ENCODE data around the gene CELF5. TPM values are rescaled to one million over a fixed set of nuclear protein-coding genes. Genes with fewer than 3 reads are reported as not detected.
"Not testable (repeated sequence)": the region's sequence is repeated elsewhere in the genome, so short reads cannot be mapped to it uniquely, and the experiment has no call there.

CELF5 gene
- total RNA-seq, 2 experiments from 2014 or later: 0.13 TPM; not detected in 1

DNA sequence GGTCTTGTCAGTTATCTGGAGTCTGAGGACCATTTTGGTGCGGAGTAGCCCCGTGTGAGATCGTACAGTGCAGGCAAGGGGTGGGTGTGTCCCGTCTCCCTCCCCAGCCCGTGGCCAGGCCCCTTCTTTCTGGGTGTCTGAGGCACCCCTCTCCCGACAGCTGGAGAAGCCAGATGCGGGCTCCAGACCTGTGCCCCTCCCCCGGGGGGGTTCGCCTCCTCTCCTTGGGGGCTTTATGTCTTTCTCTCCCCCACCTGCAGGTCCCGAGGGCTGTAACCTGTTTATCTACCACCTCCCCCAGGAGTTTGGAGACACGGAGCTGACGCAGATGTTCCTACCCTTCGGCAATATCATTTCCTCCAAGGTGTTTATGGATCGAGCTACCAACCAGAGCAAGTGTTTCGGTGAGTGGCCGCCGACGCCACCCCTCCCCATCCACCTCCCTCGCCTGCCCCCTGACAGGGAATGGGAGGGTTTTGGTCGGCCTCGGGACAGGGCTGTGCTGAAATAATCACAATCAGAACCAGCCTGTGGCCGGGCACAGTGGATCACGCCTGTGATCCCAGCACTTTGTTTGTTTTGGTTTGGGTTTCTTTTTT is 65.6 kb downstream of the CELF5 start:
- Histone ChIP-seq H3K79me2 (ENCODE audit: insufficient read depth, low read depth, low read length) (no peaks in the 10 kb centered on the region), H3K4me2 (ENCODE audit: low read length) (no peak overlapping the region), H3K4me3 (ENCODE audit: low read depth, low read length, poor library complexity, severe bottlenecking) (no peak overlapping the region), H3K27ac (ENCODE audit: low read depth, low read length, poor library complexity, severe bottlenecking) (no peak overlapping the region), H2AFZ (ENCODE audit: low read length) (no peak overlapping the region), H3K9me2 (ENCODE audit: insufficient read depth, low read length) (no peaks in the 10 kb centered on the region), H3K36me3 (ENCODE audit: insufficient read depth, low read length) (no peaks in the 10 kb centered on the region), H3K4me1 (ENCODE audit: insufficient read depth, low read length, poor library complexity, severe bottlenecking) (no peaks in the 10 kb centered on the region), H3K9me3 (ENCODE audit: low read length) (no peaks in the 10 kb centered on the region), H4K20me1 (ENCODE audit: insufficient read depth, low read length) (no peaks in the 10 kb centered on the region)
- intact Hi-C loops (cut with micrococcal nuclease; ENCODE audit: unreplicated experiment): no loop called here
- POLR2A ChIA-PET: no interaction called here
- CTCF ChIA-PET (ENCODE audit: unreplicated experiment): no interaction called here
- no TSS peak for BruUV-seq (replicated peaks)
- TF ChIP-seq, protein P1, sequence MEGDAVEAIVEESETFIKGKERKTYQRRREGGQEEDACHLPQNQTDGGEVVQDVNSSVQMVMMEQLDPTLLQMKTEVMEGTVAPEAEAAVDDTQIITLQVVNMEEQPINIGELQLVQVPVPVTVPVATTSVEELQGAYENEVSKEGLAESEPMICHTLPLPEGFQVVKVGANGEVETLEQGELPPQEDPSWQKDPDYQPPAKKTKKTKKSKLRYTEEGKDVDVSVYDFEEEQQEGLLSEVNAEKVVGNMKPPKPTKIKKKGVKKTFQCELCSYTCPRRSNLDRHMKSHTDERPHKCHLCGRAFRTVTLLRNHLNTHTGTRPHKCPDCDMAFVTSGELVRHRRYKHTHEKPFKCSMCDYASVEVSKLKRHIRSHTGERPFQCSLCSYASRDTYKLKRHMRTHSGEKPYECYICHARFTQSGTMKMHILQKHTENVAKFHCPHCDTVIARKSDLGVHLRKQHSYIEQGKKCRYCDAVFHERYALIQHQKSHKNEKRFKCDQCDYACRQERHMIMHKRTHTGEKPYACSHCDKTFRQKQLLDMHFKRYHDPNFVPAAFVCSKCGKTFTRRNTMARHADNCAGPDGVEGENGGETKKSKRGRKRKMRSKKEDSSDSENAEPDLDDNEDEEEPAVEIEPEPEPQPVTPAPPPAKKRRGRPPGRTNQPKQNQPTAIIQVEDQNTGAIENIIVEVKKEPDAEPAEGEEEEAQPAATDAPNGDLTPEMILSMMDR (conservative IDR thresholded peaks at IDR 0.05; ENCODE audit: low read length): no peak
- no peak for TF ChIP-seq EZH2phosphoT487 (IDR thresholded peaks at IDR 0.05; ENCODE audit: borderline replicate concordance, low read depth, low read length)
- no peak for DNase-seq (ENCODE audit: low spot score)

DNA sequence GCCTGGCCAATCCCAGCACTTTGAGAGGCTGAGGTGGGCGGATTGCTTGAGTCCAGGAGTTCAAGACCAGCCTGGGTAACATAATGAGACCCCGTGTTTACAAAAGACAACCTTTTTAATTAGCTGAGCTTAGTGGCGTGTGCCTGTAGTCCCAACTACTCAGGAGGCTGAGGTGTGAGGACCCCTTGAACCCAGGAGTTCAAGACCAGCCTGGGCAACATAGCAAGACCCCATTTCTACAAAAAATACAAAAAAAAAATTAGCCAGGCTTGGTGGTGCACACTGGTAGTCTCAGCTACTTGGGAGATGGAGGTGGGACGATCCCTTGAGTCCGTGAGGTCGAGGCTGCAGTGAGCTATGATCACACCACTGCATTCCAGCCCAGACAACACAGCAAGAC is 66.4 kb downstream of the CELF5 start:
- H3K4me1 ChIP-seq (ENCODE audit: insufficient read depth, low read length, poor library complexity, severe bottlenecking); H4K20me1 ChIP-seq (ENCODE audit: insufficient read depth, low read length); intact Hi-C loops (cut with micrococcal nuclease; ENCODE audit: unreplicated experiment); H2AFZ ChIP-seq (ENCODE audit: low read length); H3K9me2 ChIP-seq (ENCODE audit: insufficient read depth, low read length); DNase-seq (ENCODE audit: low spot score); H3K4me3 ChIP-seq (ENCODE audit: low read depth, low read length, poor library complexity, severe bottlenecking); H3K79me2 ChIP-seq (ENCODE audit: insufficient read depth, low read depth, low read length); H3K9me3 ChIP-seq (ENCODE audit: low read length); H3K4me2 ChIP-seq (ENCODE audit: low read length); POLR2A ChIA-PET; CTCF ChIA-PET (ENCODE audit: unreplicated experiment); H3K27ac ChIP-seq (ENCODE audit: low read depth, low read length, poor library complexity, severe bottlenecking); BruUV-seq (replicated peaks); H3K36me3 ChIP-seq (ENCODE audit: insufficient read depth, low read length): not testable (repeated sequence)

DNA sequence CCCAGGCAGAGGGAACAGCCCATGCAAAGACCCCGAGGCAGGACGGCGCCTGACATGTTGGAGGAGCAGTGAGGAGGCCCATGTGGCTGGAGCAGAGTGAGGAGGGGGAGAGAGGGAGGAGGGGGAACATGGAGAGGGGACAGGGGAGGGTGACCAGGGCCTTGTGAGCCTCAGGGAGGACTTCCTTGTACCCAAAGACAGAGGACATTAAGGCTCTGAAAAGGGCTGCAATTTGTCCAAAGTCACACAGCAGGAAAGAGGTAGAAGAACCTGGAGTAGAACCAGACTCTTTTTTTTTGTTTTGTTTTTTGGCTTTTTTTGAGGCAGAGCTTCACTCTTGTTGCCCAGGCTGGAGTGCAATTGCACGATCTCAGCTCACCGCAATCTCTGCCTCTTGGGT is 67.2 kb downstream of the CELF5 start:
- CTCF ChIA-PET (ENCODE audit: unreplicated experiment): no interaction called here
- BruUV-seq (replicated peaks): no TSS peak
- no peak overlapping the region for H3K4me2 ChIP-seq (ENCODE audit: low read length)
- no peaks in the 10 kb centered on the region for H4K20me1 ChIP-seq (ENCODE audit: insufficient read depth, low read length)
- no peak overlapping the region for H3K27ac ChIP-seq (ENCODE audit: low read depth, low read length, poor library complexity, severe bottlenecking)
- H3K9me3 ChIP-seq (ENCODE audit: low read length): no peaks in the 10 kb centered on the region
- H3K9me2 ChIP-seq (ENCODE audit: insufficient read depth, low read length): no peaks in the 10 kb centered on the region
- H3K36me3 ChIP-seq (ENCODE audit: insufficient read depth, low read length): no peaks in the 10 kb centered on the region
- no peak overlapping the region for H2AFZ ChIP-seq (ENCODE audit: low read length)
- no peak for DNase-seq (ENCODE audit: low spot score)
- no peak for TF ChIP-seq EZH2phosphoT487 (IDR thresholded peaks at IDR 0.05; ENCODE audit: borderline replicate concordance, low read depth, low read length)
- TF ChIP-seq, protein P1 (conservative IDR thresholded peaks at IDR 0.05; ENCODE audit: low read length): no peak
- H3K4me3 ChIP-seq (ENCODE audit: low read depth, low read length, poor library complexity, severe bottlenecking): no peak overlapping the region
- POLR2A ChIA-PET: no interaction called here
- intact Hi-C loops (cut with micrococcal nuclease; ENCODE audit: unreplicated experiment): no loop called here
- no peaks in the 10 kb centered on the region for H3K79me2 ChIP-seq (ENCODE audit: insufficient read depth, low read depth, low read length)
- no peaks in the 10 kb centered on the region for H3K4me1 ChIP-seq (ENCODE audit: insufficient read depth, low read length, poor library complexity, severe bottlenecking)

Data from OCI-LY7 (cell line).